ENCODE measurements around the gene VAV3. TPM values are rescaled to one million over a fixed set of nuclear protein-coding genes. Genes with fewer than 3 reads are reported as not detected.
"Not testable (repeated sequence)": the region's sequence is repeated elsewhere in the genome, so short reads cannot be mapped to it uniquely, and the experiment has no call there.

Gene VAV3
- total RNA-seq, 2 experiments from 2014 or later, result 2.3 to 8.3 TPM

- H3K9me3 ChIP-seq (ENCODE audit: low read length), result no peaks in the 10 kb centered on the region
- no peak overlapping the region for H3K27ac ChIP-seq (ENCODE audit: low read depth, low read length, poor library complexity, severe bottlenecking)
- TF ChIP-seq CTCF (conservative IDR thresholded peaks at IDR 0.05; ENCODE audit: low read length), result no peak
- no peak for TF ChIP-seq EZH2phosphoT487 (IDR thresholded peaks at IDR 0.05; ENCODE audit: borderline replicate concordance, low read depth, low read length)
- H3K4me3 ChIP-seq (ENCODE audit: low read depth, low read length, poor library complexity, severe bottlenecking), result no peak overlapping the region
- H2AFZ ChIP-seq (ENCODE audit: low read length), result peak overlapping the region; percentile 40; the same call in 1 of the 2 replicates
- POLR2A ChIA-PET, result interaction anchor here (0.9 to 1.1 kb wide), 2 partner anchors 9 to 22 kb away, joined by 3 read pairs; no protein-coding TSS in a partner anchor
- CTCF ChIA-PET (ENCODE audit: unreplicated experiment), result interaction anchor here (0.6 kb wide), 1 partner anchor 186 kb away, joined by 3 read pairs; no protein-coding TSS in a partner anchor
- H3K4me2 ChIP-seq (ENCODE audit: low read length), result peak overlapping the region; percentile 27; the same call in 1 of the 2 replicates
- intact Hi-C loops (cut with micrococcal nuclease; ENCODE audit: unreplicated experiment), result no loop called here
- no peak for DNase-seq (ENCODE audit: low spot score)
- no peaks in the 10 kb centered on the region for H3K9me2 ChIP-seq (ENCODE audit: insufficient read depth, low read length)
- no peaks in the 10 kb centered on the region for H3K79me2 ChIP-seq (ENCODE audit: insufficient read depth, low read depth, low read length)
- peaks cover 16% of the 10 kb centered on the region for H3K4me1 ChIP-seq (ENCODE audit: insufficient read depth, low read length, poor library complexity, severe bottlenecking)
- no peaks in the 10 kb centered on the region for H3K36me3 ChIP-seq (ENCODE audit: insufficient read depth, low read length)
- H4K20me1 ChIP-seq (ENCODE audit: insufficient read depth, low read length), result no peaks in the 10 kb centered on the region
- no TSS peak for BruUV-seq (replicated peaks)
These were observed 42.6 kb upstream of the VAV3 start for GRCh38 chr1:108007531-108007930.

GRCh38 chr1:108007070-108007469 is 42.1 kb upstream of the VAV3 start:
- Histone ChIP-seq H2AFZ (ENCODE audit: low read length) (peak overlapping the region; percentile 40; the same call in 1 of the 2 replicates), H3K27ac (ENCODE audit: low read depth, low read length, poor library complexity, severe bottlenecking) (no peak overlapping the region), H3K79me2 (ENCODE audit: insufficient read depth, low read depth, low read length) (no peaks in the 10 kb centered on the region), H3K9me3 (ENCODE audit: low read length) (no peaks in the 10 kb centered on the region), H3K4me3 (ENCODE audit: low read depth, low read length, poor library complexity, severe bottlenecking) (no peak overlapping the region), H3K36me3 (ENCODE audit: insufficient read depth, low read length) (no peaks in the 10 kb centered on the region), H3K9me2 (ENCODE audit: insufficient read depth, low read length) (no peaks in the 10 kb centered on the region), H3K4me2 (ENCODE audit: low read length) (peak overlapping the region; percentile 27), H3K4me1 (ENCODE audit: insufficient read depth, low read length, poor library complexity, severe bottlenecking) (peaks cover 16% of the 10 kb centered on the region), H4K20me1 (ENCODE audit: insufficient read depth, low read length) (no peaks in the 10 kb centered on the region)
- no peak for DNase-seq (ENCODE audit: low spot score)
- CTCF ChIA-PET (ENCODE audit: unreplicated experiment), result interaction anchor here (0.6 kb wide), 1 partner anchor 186 kb away, joined by 3 read pairs; no protein-coding TSS in a partner anchor
- intact Hi-C loops (cut with micrococcal nuclease; ENCODE audit: unreplicated experiment), result no loop called here
- POLR2A ChIA-PET, result interaction anchor here (0.7 to 1.1 kb wide), 3 partner anchors 10 to 22 kb away, joined by 3 read pairs; no protein-coding TSS in a partner anchor
- TF ChIP-seq EZH2phosphoT487 (IDR thresholded peaks at IDR 0.05; ENCODE audit: borderline replicate concordance, low read depth, low read length) (no peak), CTCF (conservative IDR thresholded peaks at IDR 0.05; ENCODE audit: low read length) (no peak)
- no TSS peak for BruUV-seq (replicated peaks)

- H3K4me1 ChIP-seq (ENCODE audit: insufficient read depth, low read length, poor library complexity, severe bottlenecking), result peaks cover 16% of the 10 kb centered on the region
- H3K27ac ChIP-seq (ENCODE audit: low read depth, low read length, poor library complexity, severe bottlenecking); DNase-seq (ENCODE audit: low spot score); CTCF ChIA-PET (ENCODE audit: unreplicated experiment); H2AFZ ChIP-seq (ENCODE audit: low read length); intact Hi-C loops (cut with micrococcal nuclease; ENCODE audit: unreplicated experiment); H3K4me3 ChIP-seq (ENCODE audit: low read depth, low read length, poor library complexity, severe bottlenecking); H3K36me3 ChIP-seq (ENCODE audit: insufficient read depth, low read length); H3K4me2 ChIP-seq (ENCODE audit: low read length); H3K9me3 ChIP-seq (ENCODE audit: low read length); BruUV-seq (replicated peaks); POLR2A ChIA-PET; H4K20me1 ChIP-seq (ENCODE audit: insufficient read depth, low read length); H3K9me2 ChIP-seq (ENCODE audit: insufficient read depth, low read length); H3K79me2 ChIP-seq (ENCODE audit: insufficient read depth, low read depth, low read length): not testable (repeated sequence)
These were observed 39.9 kb upstream of the VAV3 start for GRCh38 chr1:108004919-108005318.

All from OCI-LY7 (cell line).